Testis (tissue), 3 donors: ENCODE data around the gene SHE. TPM values are rescaled to one million over a fixed set of nuclear protein-coding genes. Genes with fewer than 3 reads are reported as not detected.

Experiments
- DNase-seq: peaks from one replicate; pipeline ENCODE4 v3.0.0-alpha.2; 2019
- H3K27ac ChIP-seq, 2 donors: fragments of 200-600 bp; sonication (generic); one replicate each; pipeline ENCODE4 v1.5.1; 2019
- H3K27me3 ChIP-seq: fragments of 200-600 bp; sonication (generic); one replicate; pipeline ENCODE4 v1.5.1; 2019
- H3K36me3 ChIP-seq: fragments of 200-600 bp; sonication (generic); one replicate; pipeline ENCODE4 v1.5.1; 2017; ENCODE audit warnings: low read depth; ENCODE audit errors: missing control alignments
- H3K4me1 ChIP-seq: fragments of 200-600 bp; sonication (generic); one replicate; pipeline ENCODE4 v1.5.1; 2019
- H3K4me3 ChIP-seq, 2 donors: fragments of 200-600 bp; sonication (generic); one replicate each; pipeline ENCODE4 v1.5.1; 2017 to 2019
- H3K9me3 ChIP-seq: fragments of 200-600 bp; sonication (generic); one replicate; pipeline ENCODE4 v1.5.1; 2017
- POLR2A ChIP-seq: fragments of 450-650 bp; IDR thresholded peaks from one replicate; pipeline ENCODE4 v1.6.1; 2017; ENCODE audit warnings: antibody characterized with exemption, mild to moderate bottlenecking, moderate library complexity
- WGBS, 2 donors: methylation state at CpG; one replicate each; pipeline ENCODE4 v1.1.5; 2018; 5-methylcytosine and 5-hydroxymethylcytosine counted together
- intact Hi-C: fragments of 100-400 bp; cut with DNase I; formaldehyde crosslinking; loops from one replicate; pipeline ENCODE4 v1.15.1; 2023; ENCODE audit warnings: low total_unique reads
- polyA plus RNA-seq: library from polyadenylated mRNA; stranded (reverse); fragments of 350-450 nt; fragmentation: Illumina TruSeq; extraction: RNeasy Lipid Tissue Mini Kit (QIAGEN cat#74804); gene quantifications from one replicate; pipeline ENCODE4 v1.2.3, GENCODE V29; 2014; ENCODE audit warnings: low read depth, low replicate concordance; ENCODE audit not compliant: insufficient read depth
- total RNA-seq, 2 donors: library from RNA; depleted of rRNA; stranded (reverse); fragments of >200 nt; gene quantifications; one replicate each; pipeline ENCODE4 v1.2.3, GENCODE V29; 2016
- TF ChIP-seq, protein P1 (sequence below), 3 experiments: fragments of 450-650 bp in 2 of 3; fragments of 200-600 bp in 1 of 3; sonication (generic) in 1 of 3; IDR thresholded peaks; one replicate each; pipeline ENCODE4 v1.5.1; 2016 to 2019; ENCODE audit warnings: antibody characterized with exemption in 3 of 3, mild to moderate bottlenecking in 2 of 3, moderate library complexity in 1 of 3

SHE gene
- total and polyA plus RNA-seq, 3 donors from 2014 or later, result 50.9 to 57.9 (median 53.7) TPM

DNA sequence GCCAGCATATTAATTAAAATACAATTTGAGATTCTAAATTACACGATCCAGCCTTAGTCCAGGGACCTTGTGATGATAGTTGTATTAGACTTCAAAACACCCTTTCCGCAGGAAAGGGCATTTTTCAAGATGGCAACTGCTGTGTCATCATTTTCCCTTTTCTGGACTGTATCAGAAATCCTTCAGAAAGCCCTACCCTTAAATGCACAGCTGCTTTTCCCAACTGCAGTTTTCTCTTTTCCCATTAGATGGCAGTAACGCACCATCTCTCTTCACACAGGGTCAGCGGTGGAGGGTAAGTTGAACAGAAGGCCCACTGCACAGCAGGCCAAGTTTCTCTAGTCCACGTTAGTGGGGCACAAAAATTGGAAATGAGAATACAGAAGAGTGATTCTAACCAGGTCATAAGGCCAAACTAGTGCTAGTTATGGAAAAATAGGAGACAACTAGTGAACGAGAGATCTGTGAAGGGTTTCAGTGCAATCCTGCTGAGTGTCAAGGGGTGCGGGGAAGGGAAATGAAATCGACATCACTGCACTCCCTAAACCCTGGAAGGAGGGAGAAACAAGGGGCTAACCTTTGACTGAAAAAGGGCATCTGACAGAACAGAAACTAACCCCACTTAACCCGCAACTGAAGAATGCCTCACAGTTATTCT is 22.3 kb downstream of the SHE start:
- Histone ChIP-seq H3K27ac (peak overlapping the region in 1 of 2 donors; percentile 11), H3K27me3 (no peaks in the 10 kb centered on the region), H3K4me1 (peaks cover 38% of the 10 kb centered on the region), H3K9me3 (no peaks in the 10 kb centered on the region), H3K4me3 (no peak overlapping the region), H3K36me3 (no peaks in the 10 kb centered on the region)
- WGBS, 2 donors, result 37 to 43% methylated on average over 9 of the region's 9 CpGs
- TF ChIP-seq, protein P1, sequence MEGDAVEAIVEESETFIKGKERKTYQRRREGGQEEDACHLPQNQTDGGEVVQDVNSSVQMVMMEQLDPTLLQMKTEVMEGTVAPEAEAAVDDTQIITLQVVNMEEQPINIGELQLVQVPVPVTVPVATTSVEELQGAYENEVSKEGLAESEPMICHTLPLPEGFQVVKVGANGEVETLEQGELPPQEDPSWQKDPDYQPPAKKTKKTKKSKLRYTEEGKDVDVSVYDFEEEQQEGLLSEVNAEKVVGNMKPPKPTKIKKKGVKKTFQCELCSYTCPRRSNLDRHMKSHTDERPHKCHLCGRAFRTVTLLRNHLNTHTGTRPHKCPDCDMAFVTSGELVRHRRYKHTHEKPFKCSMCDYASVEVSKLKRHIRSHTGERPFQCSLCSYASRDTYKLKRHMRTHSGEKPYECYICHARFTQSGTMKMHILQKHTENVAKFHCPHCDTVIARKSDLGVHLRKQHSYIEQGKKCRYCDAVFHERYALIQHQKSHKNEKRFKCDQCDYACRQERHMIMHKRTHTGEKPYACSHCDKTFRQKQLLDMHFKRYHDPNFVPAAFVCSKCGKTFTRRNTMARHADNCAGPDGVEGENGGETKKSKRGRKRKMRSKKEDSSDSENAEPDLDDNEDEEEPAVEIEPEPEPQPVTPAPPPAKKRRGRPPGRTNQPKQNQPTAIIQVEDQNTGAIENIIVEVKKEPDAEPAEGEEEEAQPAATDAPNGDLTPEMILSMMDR (IDR thresholded peaks at IDR 0.05), result peak; percentile 88 to 95 (median 91)
- no peak for TF ChIP-seq POLR2A
- DNase-seq, result peak; percentile 85
- intact Hi-C loops, result loop anchor here (10.0 kb wide), 2 partner anchors 65 to 75 kb away; partner anchors contain the start of gene IL6R

- peak overlapping the region; percentile 38 to 59 for H3K27ac ChIP-seq
- 48 to 60% methylated on average over 5 of the region's 5 CpGs for WGBS, 2 donors
- H3K4me1 ChIP-seq, result peaks cover 46% of the 10 kb centered on the region
- no peak for DNase-seq
- no peaks in the 10 kb centered on the region for H3K36me3 ChIP-seq
- no peak overlapping the region for H3K4me3 ChIP-seq
- no peaks in the 10 kb centered on the region for H3K27me3 ChIP-seq
- no peak for TF ChIP-seq POLR2A
- TF ChIP-seq, protein P1 (IDR thresholded peaks at IDR 0.05), result peak in 1 of 3 experiments; percentile 31
- intact Hi-C loops, result loop anchor here (10.0 kb wide), 1 partner anchor 74 kb away; the partner anchor contains the start of gene IL6R
- H3K9me3 ChIP-seq, result no peaks in the 10 kb centered on the region
Measured at GRCh38 chr1:154478639-154479038, 23.6 kb downstream of the SHE start.

GRCh38 chr1:154478013-154478412 is 24.2 kb downstream of the SHE start:
- intact Hi-C loops, result loop anchor here (10.0 kb wide), 1 partner anchor 73 kb away; the partner anchor contains the start of gene IL6R
- no peak overlapping the region for H3K4me3 ChIP-seq
- peaks cover 46% of the 10 kb centered on the region for H3K4me1 ChIP-seq
- TF ChIP-seq, protein P1 (IDR thresholded peaks at IDR 0.05), result no peak
- TF ChIP-seq POLR2A, result no peak
- WGBS, 2 donors, result 48 to 67% methylated on average over 8 of the region's 8 CpGs
- DNase-seq, result peak; percentile 94
- H3K9me3 ChIP-seq, result no peaks in the 10 kb centered on the region
- peak overlapping the region; percentile 45 to 66 for H3K27ac ChIP-seq
- no peaks in the 10 kb centered on the region for H3K27me3 ChIP-seq
- no peaks in the 10 kb centered on the region for H3K36me3 ChIP-seq

GRCh38 chr1:154476791-154477190 is 25.4 kb downstream of the SHE start:
- peak overlapping the region; percentile 14 to 66 for H3K27ac ChIP-seq
- H3K4me1 ChIP-seq, result peaks cover 46% of the 10 kb centered on the region
- 89 to 100% methylated on average over 1 of the region's 1 CpG for WGBS, 2 donors
- no peaks in the 10 kb centered on the region for H3K36me3 ChIP-seq
- intact Hi-C loops, result loop anchor here (10.0 kb wide), 1 partner anchor 72 kb away; the partner anchor contains the start of gene IL6R
- H3K27me3 ChIP-seq, result no peaks in the 10 kb centered on the region
- no peak overlapping the region for H3K4me3 ChIP-seq
- TF ChIP-seq POLR2A, result no peak
- TF ChIP-seq, protein P1 (IDR thresholded peaks at IDR 0.05), result no peak
- DNase-seq, result no peak
- no peaks in the 10 kb centered on the region for H3K9me3 ChIP-seq
